Forelimb muscle (tissue), 1 donor: ENCODE data around the gene TAF10. TPM values are rescaled to one million over a fixed set of nuclear protein-coding genes. Genes with fewer than 3 reads are reported as not detected.
A peak's percentile ranks its signal among the peaks of the same experiment; 100 is the strongest.

Experiments
- DNase-seq: peaks from one replicate; pipeline ENCODE4 v3.0.0-alpha.2; 2013; ENCODE audit warnings: low read depth
- polyA plus RNA-seq: library from polyadenylated mRNA; unstranded; fragments of 120-200 nt; gene quantifications from one replicate; pipeline ENCODE4 v1.2.1, GENCODE V29; 2013; ENCODE audit not compliant: insufficient read length

TAF10 gene
- polyA plus RNA-seq, 1 donor: 120 TPM

- DNase-seq: no peak
These were observed 3.1 kb downstream of the TAF10 start for GRCh38 chr11:6608726-6609501.

- no peak for DNase-seq
These were observed 4.0 kb downstream of the TAF10 start for GRCh38 chr11:6608011-6608410.

- DNase-seq: no peak
These were observed 4.7 kb downstream of the TAF10 start for GRCh38 chr11:6607190-6607795.

DNA sequence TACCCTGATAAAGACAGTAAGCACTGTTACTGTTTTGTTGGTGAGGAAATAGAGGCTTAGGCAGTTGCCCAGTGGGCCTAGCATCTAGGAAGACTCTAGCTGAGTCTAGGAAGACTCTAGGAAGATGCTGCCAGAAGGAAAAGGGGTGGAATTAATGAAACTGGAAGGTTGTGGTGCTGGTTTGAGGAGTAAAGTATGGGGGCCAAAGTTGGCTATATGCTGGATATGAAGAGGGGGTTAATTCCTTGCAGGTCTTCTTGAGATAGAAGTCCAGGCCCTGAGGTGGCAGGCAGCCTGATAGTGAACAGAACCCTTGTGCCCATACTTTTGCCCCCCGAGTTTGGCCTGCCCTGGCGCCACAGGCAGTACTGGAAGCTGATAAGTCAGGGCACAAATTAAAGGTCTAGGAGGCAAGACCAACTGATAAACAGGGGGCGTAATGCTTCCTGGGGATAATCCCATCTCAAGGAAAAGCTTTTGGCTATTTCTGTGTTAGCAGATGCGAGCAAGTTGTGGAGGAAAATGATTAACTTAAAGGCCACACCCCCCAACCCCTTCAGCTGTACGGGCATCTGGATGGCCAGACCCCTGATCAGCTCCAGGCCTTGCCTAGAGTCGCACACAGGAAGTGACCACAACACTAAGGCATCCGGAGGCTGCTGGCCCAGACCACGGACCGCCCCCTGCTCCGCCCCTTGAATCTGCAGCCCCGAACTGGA lies 5.4 kb downstream of the TAF10 start:
- DNase-seq: peak; percentile 86

DNA sequence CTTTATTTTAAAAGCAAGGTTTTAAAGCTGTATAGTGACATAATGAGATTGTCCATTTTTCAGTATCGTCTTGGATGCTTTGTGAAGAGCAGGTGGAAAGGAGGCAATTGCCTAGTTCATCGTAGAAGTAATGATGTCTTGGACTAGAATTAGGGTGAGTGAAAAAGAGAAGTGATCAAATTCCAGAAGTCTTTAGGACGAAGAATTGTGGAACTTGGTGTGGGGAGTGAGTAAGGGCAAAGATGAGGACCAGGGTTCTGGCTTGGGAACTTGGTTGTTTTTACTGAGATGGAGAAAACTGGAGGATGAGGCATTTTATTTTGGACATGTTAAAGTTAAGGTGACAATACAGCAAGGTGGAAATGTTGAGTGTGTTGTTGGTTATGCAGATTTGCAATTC lies 7.2 kb downstream of the TAF10 start:
- no peak for DNase-seq

GRCh38 chr11:6604081-6604626 lies 7.9 kb downstream of the TAF10 start:
- DNase-seq: no peak

DNA sequence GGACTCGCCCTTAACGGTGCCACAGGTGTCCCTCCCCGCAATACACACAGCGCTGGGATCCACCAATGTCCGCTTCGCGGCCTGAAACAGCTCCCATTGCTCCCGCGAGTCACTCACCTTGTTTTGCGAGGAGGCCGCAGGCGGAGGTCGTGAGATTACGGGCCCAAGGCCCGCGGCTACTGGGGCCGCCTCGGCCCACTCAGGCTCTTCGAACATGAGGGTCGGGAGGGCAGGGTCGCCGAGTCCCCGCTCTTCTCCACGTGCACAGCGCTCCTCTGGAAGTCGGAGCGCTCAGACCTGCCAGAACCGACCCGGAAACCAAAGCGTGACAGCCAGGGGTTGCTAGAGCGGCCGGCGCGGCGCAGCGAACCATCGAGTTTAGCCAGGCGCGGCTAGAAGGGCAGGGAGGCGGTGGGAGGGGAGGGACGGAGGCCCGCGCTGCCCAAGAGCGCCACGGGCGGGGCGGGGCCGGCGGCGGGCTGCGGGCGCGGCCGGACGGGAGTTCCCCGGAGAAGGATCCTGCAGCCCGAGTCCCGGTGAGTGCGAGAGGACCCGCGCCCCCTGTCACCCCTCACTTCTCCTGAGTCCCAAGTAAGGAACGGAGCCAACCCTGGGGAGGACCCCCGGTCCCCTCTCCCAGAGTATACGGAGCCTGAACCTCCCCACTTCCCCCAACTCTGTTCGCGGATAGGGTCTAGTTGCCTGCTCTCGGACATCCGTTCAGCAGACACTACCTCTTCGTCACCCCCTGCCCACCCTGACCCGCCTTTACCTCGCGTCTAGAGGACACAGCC lies 8.5 kb downstream of the TAF10 start, which contains the start of the genes ILK and RRP8:
Gene ILK, plus strand, starts transcription at position 488 of the 794 bp plus-strand sequence. CDS start 498 bp downstream, outside the sequence.
Gene RRP8, minus strand, starts transcription at position 330 of the 794 bp plus-strand sequence. Its CDS starts 114 bp downstream, at position 216.
- DNase-seq: peak; percentile 72

DNA sequence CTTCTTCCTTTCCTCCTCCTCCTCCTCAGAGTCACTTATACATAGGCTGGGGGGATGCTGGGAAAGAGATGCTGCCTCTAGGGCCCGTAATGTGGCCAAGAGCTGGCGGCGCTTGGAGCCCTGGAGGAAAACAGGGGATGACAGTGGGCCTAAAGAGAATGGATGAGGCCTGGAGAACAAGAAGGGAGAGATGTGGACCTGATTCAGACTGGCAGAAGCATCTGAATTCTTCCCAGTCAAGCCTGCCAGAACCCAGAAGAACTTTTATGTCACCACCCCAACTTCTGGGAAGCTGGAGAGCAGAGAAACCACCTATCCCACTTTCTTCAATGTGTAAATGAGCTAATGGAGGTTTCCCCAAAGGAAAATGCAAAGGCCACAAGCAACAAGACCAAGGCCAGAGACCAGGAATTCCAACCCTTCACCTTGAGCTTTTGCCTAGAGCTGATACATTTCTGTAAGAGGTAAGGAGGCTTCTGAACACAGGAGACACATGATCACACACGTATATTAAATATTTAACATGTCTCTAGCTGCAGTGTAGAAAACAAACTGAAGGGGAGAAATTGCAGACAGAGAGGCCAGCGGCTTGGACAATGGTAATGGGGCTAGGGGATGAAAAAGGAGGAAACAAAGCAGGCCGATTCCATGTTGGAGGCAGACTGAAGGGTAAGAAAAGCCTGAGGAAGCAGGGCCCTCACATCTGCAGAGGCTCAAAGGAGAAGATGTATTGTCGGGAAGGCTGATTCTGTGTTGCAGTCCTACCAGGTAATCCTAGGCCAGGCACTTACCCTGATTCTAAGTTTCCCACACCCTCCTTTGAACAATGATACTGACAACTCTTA lies 9.7 kb downstream of the TAF10 start:
- no peak for DNase-seq

GRCh38 chr11:6601041-6601461 lies 11.0 kb downstream of the TAF10 start:
- DNase-seq: no peak

GRCh38 chr11:6599881-6600390 lies 12.1 kb downstream of the TAF10 start:
- DNase-seq: no peak

GRCh38 chr11:6599449-6599848 lies 12.6 kb downstream of the TAF10 start:
- no peak for DNase-seq

- DNase-seq: no peak
These were observed 13.5 kb downstream of the TAF10 start for GRCh38 chr11:6598555-6598954.

- DNase-seq: no peak
These were observed 15.7 kb downstream of the TAF10 start for GRCh38 chr11:6596239-6596877.

DNA sequence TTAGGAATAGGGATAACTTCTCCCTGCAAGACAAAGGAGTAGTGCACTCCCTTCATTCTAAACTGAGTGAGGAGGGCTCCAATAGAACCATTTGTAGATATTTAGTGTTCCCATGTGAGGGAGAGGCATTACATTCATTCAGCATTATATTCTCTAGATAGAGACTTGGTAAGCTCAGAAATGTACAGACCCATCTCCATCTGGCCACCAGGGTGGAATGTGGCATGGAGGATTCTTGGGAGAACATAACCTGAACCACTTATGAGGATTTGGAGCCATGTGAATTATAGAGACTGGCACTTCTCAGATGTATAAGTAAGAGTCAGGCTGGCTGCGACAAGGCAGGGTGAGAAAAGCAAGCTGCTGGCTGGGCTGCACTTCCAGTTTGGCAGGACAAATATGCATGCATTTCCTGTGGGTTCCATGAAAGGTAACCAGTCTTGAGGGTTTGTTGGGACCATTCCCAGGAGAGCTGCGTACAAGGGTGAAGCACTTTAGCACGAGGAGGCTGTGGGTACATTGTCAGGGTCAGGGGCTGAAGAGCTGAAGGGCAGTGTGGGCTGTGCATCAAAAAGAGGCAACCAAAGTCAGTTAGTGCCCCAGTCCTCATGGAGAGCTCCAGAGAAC lies 17.8 kb downstream of the TAF10 start:
- DNase-seq: no peak

DNA sequence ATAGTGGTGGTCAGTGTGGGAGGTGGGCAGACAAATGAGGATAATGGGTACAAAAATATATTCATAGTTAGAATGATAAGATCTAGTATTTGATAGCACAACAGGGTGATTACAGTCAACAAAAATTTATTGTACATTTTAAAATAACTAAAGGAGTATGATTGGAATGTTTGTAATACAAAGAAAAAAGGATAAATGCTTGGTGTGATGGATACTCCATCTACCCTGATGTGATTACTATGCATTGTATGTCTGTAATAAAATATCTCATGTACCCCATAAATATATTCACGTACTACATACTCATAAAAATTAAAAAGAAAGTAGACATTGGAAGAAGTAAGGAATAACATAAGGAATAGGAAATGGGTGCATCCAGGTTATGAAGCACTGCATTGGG lies 24.0 kb downstream of the TAF10 start:
- no peak for DNase-seq

DNA sequence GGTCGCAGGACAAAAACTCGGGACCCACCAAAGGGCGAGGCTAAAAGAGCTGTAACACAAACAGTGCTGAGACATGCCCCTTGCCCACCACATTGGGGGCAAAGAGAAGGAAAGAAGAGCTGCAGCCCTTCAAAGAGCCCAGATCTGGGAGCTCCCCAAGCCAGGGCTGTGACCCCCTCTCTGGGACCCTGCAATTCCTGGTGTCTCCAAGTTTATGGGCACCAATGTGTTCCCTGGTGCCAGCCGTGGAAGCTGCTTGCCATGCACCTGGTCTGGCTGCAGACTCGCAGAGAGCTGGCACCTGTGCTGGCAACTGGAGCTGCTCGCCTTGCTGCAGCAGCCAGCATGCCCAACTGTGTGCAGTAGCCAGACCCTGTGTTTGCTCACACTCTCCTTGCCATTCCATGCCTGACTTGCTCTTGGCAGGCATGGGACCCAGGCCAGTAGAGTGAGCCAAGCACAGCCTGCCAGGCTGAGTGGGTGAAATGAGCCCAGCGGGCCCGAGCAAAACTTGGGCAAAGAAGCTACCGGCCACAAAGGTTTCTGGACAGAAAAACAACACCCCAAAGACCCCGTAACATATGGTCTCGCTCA lies 24.6 kb downstream of the TAF10 start:
- DNase-seq: no peak

DNA sequence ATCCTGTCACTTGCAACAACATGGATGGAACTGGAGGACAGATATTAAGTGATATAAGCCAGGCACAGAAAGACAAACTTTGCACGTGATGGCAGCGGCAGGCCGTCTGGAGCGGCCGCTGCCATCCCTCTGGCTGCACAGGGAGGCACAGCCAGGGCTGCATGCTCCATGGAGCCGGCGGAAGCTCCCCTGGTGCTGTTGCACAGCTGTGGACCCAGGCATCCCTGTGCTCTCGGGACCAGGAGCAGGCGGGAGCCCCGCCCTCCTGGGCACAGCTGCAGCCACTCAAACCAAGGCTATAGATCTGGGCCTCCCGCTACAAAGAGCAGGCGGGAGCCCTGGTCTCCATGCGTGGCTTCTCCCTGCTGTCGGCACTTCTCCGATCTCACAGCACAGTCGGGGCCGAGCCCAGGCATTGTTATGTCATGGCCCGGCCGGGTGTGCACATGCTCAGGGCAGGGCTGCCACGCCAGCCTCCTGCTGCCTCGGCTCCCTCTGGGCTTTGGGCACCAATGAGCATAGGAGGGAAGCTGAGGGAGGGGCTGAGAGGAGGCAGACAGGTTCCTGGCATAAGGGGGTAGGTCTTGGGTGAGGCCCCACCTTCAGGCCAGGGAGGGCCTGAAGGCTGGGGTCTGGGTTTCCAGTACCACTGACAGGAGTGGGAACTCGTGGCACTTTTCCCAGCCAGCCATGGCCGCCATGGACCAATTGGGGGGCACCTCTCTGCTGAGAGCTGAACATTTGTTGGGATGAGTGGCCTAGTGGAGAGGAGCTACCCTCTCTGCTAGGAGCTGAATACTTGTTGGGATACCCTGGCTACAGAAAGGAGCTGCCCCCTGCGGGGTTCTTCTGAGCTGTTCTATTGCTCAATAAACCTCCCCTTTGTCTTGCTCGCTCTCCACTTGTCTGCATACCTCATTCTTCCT lies 25.3 kb downstream of the TAF10 start:
- no peak for DNase-seq

DNA sequence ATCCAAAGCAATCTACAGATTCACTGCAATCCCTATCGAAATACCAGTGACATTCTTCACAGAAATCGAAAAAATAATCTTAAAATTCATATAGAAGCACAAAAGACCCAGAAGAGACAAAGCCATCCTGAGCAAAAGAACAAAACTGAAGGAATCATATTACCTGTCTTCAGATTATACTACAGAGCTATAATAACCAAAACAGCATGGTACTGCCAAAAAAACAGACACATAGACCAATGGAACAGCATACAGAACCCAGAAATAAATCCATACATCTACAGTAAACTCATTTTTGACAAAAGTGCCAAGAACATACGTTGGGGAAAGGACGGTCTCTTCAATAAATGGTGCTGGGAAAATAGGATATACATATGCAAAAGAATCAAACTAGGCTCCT lies 27.5 kb downstream of the TAF10 start:
- DNase-seq: no peak
